HL-60/S4 treated with phorbol 12-myristate 13-acetate at 8.2 ng/mL for 4 days and 3 days (cell line): Measurements from ENCODE around the gene MRPL43.

Experiments used
- in situ Hi-C: fragments of 300-500 bp; cut with MboI; formaldehyde crosslinking; loops from 2 replicates; pipeline ENCODE4 v1.15.0; 2022; ENCODE audit warnings: low sequenced_read_pairs

The MRPL43 gene

DNA sequence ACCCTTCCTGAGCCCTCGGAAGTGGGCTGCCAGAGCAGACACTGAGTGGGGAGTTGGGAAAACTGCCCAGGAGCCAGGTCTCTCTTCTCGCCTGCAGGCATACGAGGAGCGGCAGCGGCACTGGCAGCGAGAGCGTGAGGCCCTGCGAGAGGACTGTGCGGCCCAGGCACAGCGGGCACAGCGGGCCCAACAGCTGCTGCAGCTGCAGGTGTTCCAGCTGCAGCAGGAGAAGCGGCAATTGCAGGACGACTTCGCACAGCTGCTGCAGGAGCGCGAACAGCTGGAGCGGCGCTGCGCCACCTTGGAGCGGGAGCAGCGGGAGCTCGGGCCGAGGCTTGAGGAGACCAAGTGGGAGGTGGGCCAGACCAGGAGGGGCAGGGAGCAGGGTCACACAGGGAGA lies 18.1 kb upstream of the MRPL43 start:
- in situ Hi-C loops: no loop called here

- in situ Hi-C loops: no loop called here
Observed at GRCh38 chr10:101003639-101004206, 16.4 kb upstream of the MRPL43 start.

- in situ Hi-C loops: no loop called here
Observed at GRCh38 chr10:101002456-101002855, 15.2 kb upstream of the MRPL43 start.

DNA sequence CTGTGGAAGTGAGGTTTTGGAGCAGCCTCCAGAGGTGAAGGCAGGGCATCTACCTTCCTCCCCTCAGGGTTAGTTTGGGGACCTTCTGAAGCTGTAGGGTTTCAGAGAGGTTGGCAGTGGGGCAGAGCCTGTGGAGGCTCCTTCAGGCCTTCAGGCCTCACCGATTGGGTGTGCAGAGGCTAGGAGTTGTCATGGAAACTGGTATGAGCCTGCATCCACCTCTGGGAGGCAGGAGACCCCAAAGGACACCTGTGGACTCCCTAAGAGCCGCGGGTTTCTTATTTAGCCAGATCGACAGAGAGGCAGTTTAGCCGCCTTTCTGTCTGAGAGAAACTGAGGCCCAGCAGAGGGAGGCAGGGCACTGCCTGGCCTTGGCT lies 14.3 kb upstream of the MRPL43 start:
- in situ Hi-C loops: no loop called here

- in situ Hi-C loops: no loop called here
Observed at GRCh38 chr10:101000915-101001658, 13.8 kb upstream of the MRPL43 start.

DNA sequence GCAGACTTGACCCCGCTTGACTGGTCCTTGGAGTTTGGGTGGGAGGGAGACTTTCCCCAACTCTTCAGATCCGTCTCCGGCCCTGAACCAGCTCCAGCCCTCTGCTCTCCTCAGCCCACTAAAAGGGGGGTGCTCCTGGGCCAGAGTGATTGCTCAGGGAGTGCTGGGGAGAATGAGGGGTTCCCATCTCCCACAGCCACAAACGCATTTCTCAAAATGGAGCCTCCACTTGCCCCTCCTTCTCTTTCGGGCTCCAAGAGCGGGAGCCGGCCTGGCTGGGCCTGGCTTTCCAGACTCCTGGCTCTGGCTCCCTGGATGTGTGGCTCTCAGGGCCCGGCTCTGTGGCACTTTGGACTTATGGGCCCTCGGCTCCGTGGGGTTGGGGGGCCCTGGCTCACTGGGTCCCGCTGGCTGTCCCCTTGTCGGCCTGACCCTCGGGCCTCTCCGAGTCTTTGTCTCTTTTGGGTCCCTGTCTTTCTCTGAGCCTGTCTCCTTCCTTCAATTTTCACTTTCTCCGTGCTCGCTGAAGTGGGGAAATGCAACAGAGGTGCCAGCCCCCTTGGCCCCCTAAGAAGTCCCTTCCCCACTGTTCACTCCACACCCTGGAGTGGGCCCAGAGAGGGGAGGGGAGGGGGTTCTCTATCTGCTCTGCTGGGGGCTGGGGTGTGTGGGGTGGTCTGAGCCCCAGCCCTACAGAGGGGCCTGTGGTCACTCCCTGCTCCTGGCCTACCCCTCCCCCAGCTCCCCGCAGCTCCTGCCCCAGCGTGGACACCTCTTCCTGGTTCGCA lies 13.0 kb upstream of the MRPL43 start:
- in situ Hi-C loops: no loop called here

GRCh38 chr10:100999742-101000126 lies 12.4 kb upstream of the MRPL43 start, which contains the start of gene LZTS2:
TSS of gene LZTS2 (plus strand) at chr10:100999808. CDS start at chr10:101002539, 2,731 bp downstream.
- in situ Hi-C loops: no loop called here

DNA sequence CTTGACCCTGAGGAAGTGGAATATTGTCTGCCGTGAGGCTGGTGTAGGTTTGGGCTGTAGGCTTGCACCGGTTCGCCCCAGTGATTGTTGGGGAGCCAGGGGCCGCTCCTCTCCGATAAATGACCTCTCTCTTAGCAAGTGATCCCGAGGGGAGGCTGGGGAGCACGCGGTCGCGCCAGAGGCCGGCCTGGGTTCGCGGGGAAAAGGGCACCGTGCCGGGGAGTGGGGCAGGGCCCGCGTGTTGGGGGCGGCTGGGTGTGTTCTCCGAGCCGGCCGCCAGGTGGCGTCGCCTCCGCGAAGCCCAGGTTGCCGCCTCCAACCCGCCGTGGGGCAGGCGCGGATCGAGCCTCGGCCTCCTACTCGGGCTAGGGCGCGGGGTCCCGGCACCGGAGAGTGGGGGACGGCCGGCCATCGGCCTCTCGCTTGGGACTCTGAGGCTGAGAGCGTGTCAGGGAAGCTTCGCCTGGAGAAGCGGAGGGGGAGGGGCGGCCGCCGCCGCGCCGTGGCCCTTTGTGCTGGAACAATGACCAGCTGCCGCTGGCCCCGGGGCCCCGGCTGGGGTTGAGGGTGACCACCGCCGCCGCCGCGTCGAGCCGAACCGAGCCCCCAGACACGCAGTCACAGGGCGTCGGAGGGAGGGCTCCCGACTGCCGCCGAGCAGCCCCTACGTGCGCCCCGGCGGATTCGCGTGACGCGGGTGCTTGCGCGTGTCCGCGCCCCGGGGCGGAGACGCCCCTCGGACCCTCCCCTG lies 11.9 kb upstream of the MRPL43 start:
- in situ Hi-C loops: no loop called here

DNA sequence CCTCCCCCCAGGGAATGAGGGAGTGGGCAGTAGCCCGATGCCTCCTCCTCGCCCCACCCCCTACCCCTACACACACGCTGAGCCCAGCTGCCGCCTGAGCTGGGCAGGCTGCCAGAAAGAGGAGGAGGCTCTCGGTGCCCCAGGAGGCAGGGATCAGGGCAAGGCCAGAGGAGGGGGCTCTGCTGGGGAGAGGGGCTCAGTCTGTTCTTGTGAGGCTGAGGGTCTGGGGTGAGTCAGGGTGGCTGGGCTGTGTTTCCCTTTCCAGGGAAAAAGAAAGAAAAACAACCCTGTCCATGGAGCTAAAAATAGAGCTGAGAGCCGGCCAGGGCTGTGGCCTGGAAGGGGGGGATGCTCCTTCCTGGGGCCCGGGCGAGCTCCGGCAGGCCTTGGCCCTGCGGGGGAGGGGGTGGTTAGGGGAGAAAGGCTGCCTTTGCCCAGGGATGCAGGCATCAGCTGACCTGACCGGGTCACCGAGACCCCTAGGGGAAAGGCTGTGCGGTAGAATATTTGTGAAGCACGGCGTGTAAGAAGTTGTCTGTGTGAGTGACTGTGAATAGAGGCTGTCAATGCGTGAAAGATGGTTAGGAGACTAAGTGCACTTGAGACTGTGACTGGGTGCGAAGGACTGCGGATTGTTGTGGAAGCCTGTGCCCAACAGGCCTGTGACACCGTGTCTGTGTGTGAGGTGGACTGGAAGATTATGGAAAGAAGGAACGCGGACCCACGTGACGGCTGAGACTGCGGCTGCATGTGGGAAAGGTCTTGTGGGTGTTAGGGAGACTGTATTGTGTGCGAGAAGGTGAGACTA lies 11.1 kb upstream of the MRPL43 start:
- in situ Hi-C loops: no loop called here

GRCh38 chr10:100997360-100998182 lies 10.3 kb upstream of the MRPL43 start:
- in situ Hi-C loops: no loop called here

DNA sequence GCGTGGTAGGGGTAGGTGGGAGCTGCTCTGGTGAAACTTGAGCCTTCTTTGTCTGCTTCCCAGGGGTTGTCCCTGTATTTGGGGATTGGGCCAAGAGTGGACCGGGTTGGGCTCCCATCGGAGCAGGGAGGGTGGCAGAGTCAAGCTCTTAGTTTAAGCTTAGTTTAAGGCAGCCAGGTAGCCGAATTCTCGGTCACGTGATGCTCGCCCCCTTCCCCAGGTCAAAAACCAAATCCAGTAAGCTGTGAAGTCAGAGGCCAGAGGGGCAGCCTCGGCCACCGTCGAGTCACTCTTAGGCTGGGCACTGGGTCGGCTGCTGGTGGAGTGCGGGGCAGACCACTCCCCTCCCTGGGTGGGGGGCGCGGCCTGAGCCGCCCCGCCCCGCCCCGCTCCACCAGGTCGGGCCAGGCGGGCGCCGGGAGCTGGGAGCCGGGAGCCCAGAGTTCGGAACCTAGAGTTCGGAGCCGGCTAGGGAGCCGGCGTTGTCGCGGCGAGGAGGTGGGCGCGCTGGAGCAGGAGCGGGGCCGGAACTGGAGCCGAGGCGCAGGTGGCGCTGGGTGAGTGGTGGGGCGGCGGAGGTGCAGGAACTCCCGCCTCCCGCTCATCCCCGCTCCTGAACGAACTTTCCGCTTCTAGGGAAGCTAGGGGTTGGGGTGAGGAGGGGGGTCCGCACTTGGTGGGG lies 9.5 kb upstream of the MRPL43 start:
- in situ Hi-C loops: no loop called here

- in situ Hi-C loops: no loop called here
Observed at GRCh38 chr10:100995181-100995580, 7.9 kb upstream of the MRPL43 start.

- in situ Hi-C loops: no loop called here
Observed at GRCh38 chr10:100993986-100994708, 6.8 kb upstream of the MRPL43 start.

- in situ Hi-C loops: no loop called here
Observed at GRCh38 chr10:100989088-100989487, 1.8 kb upstream of the MRPL43 start.

DNA sequence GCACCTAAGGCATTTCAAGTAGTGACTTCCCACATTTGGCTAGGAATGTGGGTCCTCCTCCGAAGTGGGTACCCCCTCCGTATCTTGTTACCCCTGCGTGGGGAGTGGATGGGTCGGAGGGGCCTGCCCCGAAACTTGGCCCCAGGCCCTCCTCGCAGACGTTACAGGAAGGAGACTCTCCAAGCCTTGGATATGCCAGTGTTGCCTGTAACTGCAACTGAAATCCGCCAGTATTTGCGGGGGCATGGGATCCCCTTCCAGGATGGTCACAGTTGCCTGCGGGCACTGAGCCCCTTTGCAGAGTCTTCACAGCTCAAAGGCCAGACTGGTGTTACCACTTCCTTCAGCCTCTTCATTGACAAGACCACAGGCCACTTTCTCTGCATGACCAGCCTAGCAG lies 869 bp upstream of the MRPL43 start:
- in situ Hi-C loops: no loop called here

DNA sequence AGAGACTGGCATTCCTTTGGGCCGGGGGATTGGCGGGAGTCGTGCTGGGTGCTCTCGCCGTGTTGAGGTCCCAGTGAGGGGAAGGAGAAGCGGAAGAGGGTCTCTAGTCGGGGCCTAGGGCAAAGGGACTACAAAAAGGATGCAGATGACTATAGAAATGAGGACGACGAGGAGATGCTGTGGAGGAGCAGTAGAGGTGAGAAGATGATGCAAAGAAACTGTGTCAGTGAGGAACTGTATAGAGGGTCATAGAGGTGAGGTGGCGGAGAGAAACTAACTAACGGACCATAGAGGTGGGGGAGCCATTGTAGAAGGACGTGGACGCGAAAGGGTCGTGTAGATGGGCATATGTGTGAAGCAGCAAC lies 370 bp upstream of the MRPL43 start:
- in situ Hi-C loops: no loop called here

DNA sequence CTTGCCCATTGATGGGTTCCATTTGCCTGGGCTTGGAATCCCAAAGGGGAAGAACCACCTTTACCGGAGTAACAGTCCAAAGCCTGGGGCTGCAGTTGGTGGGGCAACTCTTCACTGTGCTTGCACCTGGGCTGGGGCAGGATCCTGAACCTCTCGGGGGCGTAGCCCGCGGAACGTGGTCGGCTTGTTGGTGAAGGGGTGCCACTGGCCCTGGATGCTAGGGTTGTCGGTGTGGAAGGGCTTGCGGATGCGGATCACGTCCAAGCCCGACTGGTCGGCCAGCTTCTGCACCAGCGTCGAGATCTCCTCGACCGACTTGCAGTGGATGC lies 710 bp downstream of the MRPL43 start:
- in situ Hi-C loops: no loop called here

- in situ Hi-C loops: no loop called here
Observed at GRCh38 chr10:100985336-100985735, 2.0 kb downstream of the MRPL43 start.
